Endothelial cell (in vitro differentiated cells): ENCODE measurements around the gene ARL13B. TPM values are rescaled to one million over a fixed set of nuclear protein-coding genes. Genes with fewer than 3 reads are reported as not detected.

Experiments
- DNase-seq: peaks from one replicate; pipeline ENCODE4 v3.0.0; 2021; ENCODE audit warnings: low spot score
- H3K27ac Mint-ChIP-seq: one replicate; pipeline ENCODE4 v1.8.0; 2021; ENCODE audit warnings: mixed read lengths, inconsistent platforms; ENCODE audit not compliant: unreplicated experiment
- H3K27me3 Mint-ChIP-seq: one replicate; pipeline ENCODE4 v1.8.0; 2021; ENCODE audit warnings: mild to moderate bottlenecking, moderate library complexity, mixed read lengths, inconsistent platforms; ENCODE audit not compliant: unreplicated experiment
- H3K36me3 Mint-ChIP-seq: one replicate; pipeline ENCODE4 v1.8.0; 2021; ENCODE audit warnings: mild to moderate bottlenecking, low read depth, mixed read lengths, inconsistent platforms; ENCODE audit not compliant: unreplicated experiment
- H3K4me1 Mint-ChIP-seq: one replicate; pipeline ENCODE4 v1.8.0; 2021; ENCODE audit warnings: mild to moderate bottlenecking, mixed read lengths, inconsistent platforms; ENCODE audit not compliant: unreplicated experiment
- H3K4me3 Mint-ChIP-seq: one replicate; pipeline ENCODE4 v1.8.0; 2021; ENCODE audit warnings: mild to moderate bottlenecking, mixed read lengths, inconsistent platforms; ENCODE audit not compliant: unreplicated experiment
- H3K9me3 Mint-ChIP-seq: one replicate; pipeline ENCODE4 v1.8.0; 2021; ENCODE audit warnings: mixed read lengths, inconsistent platforms; ENCODE audit not compliant: unreplicated experiment
- total RNA-seq: library from RNA; stranded (reverse); fragmentation: NEBNext Ultra II Directional; extraction: Animal tissue kit (Norgen Biotek cat#: 25700); gene quantifications from one replicate; pipeline ENCODE4 v1.2.1, GENCODE V29; 2021; ENCODE audit not compliant: unreplicated experiment
- TF ChIP-seq, protein P1 (sequence below): fragments of 200-600 bp; sonication (generic); IDR thresholded peaks from one replicate; pipeline ENCODE4 v1.5.0; 2021; ENCODE audit warnings: antibody characterized with exemption; ENCODE audit not compliant: unreplicated experiment

Gene ARL13B
- total RNA-seq, 1 donor from 2014 or later: 15.3 TPM

DNA sequence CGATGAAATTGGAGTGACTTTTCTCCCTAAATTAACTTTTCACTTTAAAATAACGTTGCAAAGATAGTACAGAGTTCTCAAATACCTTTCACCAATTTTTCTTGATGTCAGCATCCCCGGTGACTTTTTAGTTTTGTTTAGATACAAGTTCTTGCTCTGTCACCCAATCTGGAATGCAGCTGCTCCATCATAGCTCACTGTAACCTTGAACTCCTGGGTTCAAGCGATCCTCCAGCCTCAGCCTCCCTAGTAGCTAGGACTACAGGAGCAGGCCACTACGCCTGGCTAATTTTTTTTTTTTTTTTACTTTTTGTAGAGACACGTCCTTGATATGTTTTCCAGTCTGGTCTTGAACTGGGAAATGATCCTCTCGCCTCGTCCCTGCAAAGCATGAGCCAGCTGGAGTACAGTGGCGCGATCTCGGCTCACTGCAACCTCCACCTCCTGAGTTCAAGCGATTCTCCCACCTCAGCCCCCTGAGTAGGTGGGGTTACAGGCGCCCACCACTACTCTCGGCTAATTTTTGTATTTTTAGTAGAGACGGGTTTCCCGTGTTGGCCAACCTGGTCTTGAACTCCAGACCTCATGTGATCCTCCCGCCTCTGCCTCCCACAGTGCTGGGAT, 83.7 kb downstream of the ARL13B start:
- TF ChIP-seq, protein P1, sequence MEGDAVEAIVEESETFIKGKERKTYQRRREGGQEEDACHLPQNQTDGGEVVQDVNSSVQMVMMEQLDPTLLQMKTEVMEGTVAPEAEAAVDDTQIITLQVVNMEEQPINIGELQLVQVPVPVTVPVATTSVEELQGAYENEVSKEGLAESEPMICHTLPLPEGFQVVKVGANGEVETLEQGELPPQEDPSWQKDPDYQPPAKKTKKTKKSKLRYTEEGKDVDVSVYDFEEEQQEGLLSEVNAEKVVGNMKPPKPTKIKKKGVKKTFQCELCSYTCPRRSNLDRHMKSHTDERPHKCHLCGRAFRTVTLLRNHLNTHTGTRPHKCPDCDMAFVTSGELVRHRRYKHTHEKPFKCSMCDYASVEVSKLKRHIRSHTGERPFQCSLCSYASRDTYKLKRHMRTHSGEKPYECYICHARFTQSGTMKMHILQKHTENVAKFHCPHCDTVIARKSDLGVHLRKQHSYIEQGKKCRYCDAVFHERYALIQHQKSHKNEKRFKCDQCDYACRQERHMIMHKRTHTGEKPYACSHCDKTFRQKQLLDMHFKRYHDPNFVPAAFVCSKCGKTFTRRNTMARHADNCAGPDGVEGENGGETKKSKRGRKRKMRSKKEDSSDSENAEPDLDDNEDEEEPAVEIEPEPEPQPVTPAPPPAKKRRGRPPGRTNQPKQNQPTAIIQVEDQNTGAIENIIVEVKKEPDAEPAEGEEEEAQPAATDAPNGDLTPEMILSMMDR: no peak
- peak overlapping the region; percentile 99 for H3K27ac Mint-ChIP-seq
- no peaks in the 10 kb centered on the region for H3K9me3 Mint-ChIP-seq
- H3K36me3 Mint-ChIP-seq: peaks cover 18% of the 10 kb centered on the region
- H3K4me1 Mint-ChIP-seq: peaks cover 8% of the 10 kb centered on the region
- DNase-seq: no peak
- peaks cover 9% of the 10 kb centered on the region for H3K27me3 Mint-ChIP-seq
- peak overlapping the region; percentile 98 for H3K4me3 Mint-ChIP-seq

DNA sequence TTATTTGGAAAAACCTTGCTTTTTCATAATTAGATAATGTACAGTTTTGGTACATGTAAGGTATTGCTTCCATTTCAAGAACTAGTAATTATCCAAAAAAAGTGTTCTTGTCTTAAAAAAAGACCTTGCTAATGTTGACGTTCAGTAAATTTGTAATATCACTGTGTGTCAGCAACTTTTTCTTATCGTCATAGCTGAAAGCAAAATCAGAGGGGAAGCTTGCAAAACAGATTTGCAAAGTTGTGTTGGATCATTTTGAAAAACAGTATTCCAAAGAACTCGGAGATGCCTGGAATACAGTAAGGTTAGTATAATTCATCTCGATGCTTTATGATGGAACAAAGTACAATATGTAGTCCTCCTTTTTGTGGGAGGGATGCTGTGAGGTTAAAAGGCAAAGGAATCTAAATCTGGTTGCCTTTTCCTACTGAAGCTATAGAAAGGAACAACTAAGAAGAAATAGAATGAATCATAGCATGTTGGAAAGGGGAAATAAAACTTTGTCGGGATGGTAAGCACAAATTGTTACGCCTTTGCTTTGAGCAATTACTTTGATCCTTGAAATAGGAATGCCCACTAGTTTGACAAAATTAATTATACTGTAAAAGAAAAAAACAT, 84.4 kb downstream of the ARL13B start:
- H3K4me1 Mint-ChIP-seq: peaks cover 8% of the 10 kb centered on the region
- H3K27ac Mint-ChIP-seq: peak overlapping the region; percentile 99
- H3K36me3 Mint-ChIP-seq: peaks cover 18% of the 10 kb centered on the region
- H3K4me3 Mint-ChIP-seq: peak overlapping the region; percentile 98
- no peak for DNase-seq
- H3K9me3 Mint-ChIP-seq: no peaks in the 10 kb centered on the region
- peaks cover 9% of the 10 kb centered on the region for H3K27me3 Mint-ChIP-seq
- TF ChIP-seq, protein P1: no peak

DNA sequence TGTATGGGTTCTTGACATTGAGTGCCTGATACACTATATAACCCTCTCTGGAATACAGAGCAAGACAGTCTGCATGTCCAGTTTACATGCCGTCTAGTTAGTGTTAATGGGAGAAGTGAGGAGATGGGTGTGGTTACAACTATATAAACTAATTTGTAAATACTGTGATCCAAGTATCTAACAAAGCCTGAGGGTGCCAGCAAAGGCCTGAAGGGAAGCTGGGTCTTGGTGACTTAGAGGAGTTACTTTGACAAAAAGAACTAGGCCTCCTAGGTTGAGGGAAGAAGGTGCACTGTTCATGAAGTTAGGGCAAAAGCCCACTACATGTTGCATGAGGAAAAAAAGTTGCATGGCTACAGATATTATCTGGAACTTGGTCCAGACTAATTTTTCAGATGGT, 85.2 kb downstream of the ARL13B start:
- Mint-ChIP-seq H3K27me3 (peaks cover 10% of the 10 kb centered on the region), H3K4me3 (no peak overlapping the region), H3K36me3 (peaks cover 18% of the 10 kb centered on the region), H3K9me3 (no peaks in the 10 kb centered on the region), H3K4me1 (peaks cover 8% of the 10 kb centered on the region), H3K27ac (no peak overlapping the region)
- no peak for DNase-seq
- TF ChIP-seq, protein P1: no peak

DNA sequence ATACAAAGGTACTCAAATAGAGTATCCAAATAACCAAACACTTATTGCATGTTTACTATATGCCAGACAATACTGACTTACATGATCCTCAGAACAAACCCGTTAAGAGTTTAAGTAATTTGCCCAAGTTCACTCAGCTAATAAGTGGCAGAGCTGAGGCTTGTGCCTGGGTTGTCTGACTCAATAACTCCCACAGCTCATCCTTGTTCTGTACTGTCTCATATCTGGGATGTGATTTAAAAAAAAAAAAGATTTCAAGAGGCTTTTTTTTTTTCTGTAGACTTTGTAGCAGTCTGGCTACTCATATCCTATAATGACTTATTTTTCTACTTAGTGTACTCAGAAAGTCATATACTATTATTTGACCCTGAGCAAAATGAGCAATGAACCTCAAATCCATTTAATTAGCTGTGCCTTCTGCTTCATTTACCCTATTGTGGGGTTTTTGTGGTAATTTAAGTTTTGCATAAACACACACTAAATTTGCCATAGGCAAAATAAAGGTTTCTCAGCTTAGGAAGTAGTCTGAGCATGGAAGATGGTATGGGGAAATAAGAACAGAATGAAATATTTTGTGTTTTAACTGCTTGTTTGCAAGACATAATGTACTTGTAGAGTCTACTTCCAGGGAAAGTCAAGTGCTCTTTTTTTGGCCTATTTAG, 86.0 kb downstream of the ARL13B start:
- Mint-ChIP-seq H3K4me1 (peaks cover 8% of the 10 kb centered on the region), H3K27me3 (peaks cover 10% of the 10 kb centered on the region), H3K4me3 (no peak overlapping the region), H3K27ac (no peak overlapping the region), H3K9me3 (no peaks in the 10 kb centered on the region), H3K36me3 (peaks cover 18% of the 10 kb centered on the region)
- TF ChIP-seq, protein P1: no peak
- DNase-seq: no peak
